HepG2 (cell line): ENCODE measurements around the gene KPNB1.

Source experiments
- ADNP ChIP-seq: sonication (generic); formaldehyde crosslinking; IDR thresholded peaks from 2 replicates; pipeline ENCODE4 v1.4.0; 2020; ENCODE audit warnings: missing genetic modification reagents
- CTCF ChIP-seq: sonication (generic); formaldehyde crosslinking; IDR thresholded peaks from 2 replicates; pipeline ENCODE4 v1.5.0; 2020; ENCODE audit warnings: mild to moderate bottlenecking, missing genetic modification reagents, moderate library complexity
- EHMT2 ChIP-seq: fragments of 200-600 bp; sonication (generic); IDR thresholded peaks from 2 replicates; pipeline ENCODE4 v1.7.0; 2017; ENCODE audit warnings: antibody characterized with exemption, low read depth, low read length, borderline replicate concordance
- HNRNPL ChIP-seq: fragments of 200-400 bp; formaldehyde crosslinking; IDR thresholded peaks from 2 replicates; pipeline ENCODE4 v1.6.1; 2017; ENCODE audit warnings: mild to moderate bottlenecking, low read depth, low read length
- ZNF780A ChIP-seq: sonication (generic); formaldehyde crosslinking; IDR thresholded peaks from 2 replicates; pipeline ENCODE4 v1.8.0; 2022; ENCODE audit warnings: mild to moderate bottlenecking, missing genetic modification reagents, moderate library complexity

DNA sequence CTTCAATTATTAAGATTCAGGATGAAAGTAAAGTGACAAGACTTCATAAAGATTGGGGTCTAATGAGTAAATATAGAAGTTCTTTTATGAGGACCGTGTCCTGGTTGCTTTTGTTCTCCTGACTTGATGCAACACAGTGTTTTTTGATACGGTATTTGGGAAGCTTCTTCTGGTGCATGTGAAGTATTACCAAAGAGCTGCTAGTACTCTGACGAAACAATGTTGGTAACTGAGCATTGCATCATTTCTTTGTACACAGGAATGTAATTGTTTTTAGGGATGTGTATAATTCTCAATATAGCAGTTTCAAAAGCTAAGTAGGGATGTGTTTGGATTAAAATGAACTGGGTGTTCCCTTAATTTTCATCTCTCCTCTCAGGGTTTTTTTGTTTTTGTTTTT lies 15.9 kb downstream of the KPNB1 start:
- no peak for TF ChIP-seq ADNP (CRISPR knock-in tag)
- TF ChIP-seq ZNF780A (CRISPR knock-in tag) = no peak
- TF ChIP-seq EHMT2 = no peak
- no peak for TF ChIP-seq HNRNPL
- TF ChIP-seq CTCF (CRISPR knock-in tag) = no peak
